T1000 (cell line): ENCODE results near the gene GRHL1.

Source experiments
- DNase-seq: peaks from one replicate; lab custom pipeline; 2025; ENCODE audit warnings: mixed read lengths; lab: John Stamatoyannopoulos, UW

GRHL1 gene

GRCh38 chr2:10042301-10043161 is 91.0 kb downstream of the GRHL1 start:
- no peak for DNase-seq

GRCh38 chr2:10043256-10043905 is 91.9 kb downstream of the GRHL1 start, which contains the start of gene KLF11:
KLF11 (plus strand) TSS chr2:10043550; CDS start chr2:10043717, 167 bp downstream.
- DNase-seq, result peak; percentile 81

GRCh38 chr2:10043906-10044601 is 92.6 kb downstream of the GRHL1 start:
- DNase-seq, result peak; percentile 97

GRCh38 chr2:10045561-10046355 is 94.3 kb downstream of the GRHL1 start:
- no peak for DNase-seq

GRCh38 chr2:10046931-10047330 is 95.4 kb downstream of the GRHL1 start:
- no peak for DNase-seq

DNA sequence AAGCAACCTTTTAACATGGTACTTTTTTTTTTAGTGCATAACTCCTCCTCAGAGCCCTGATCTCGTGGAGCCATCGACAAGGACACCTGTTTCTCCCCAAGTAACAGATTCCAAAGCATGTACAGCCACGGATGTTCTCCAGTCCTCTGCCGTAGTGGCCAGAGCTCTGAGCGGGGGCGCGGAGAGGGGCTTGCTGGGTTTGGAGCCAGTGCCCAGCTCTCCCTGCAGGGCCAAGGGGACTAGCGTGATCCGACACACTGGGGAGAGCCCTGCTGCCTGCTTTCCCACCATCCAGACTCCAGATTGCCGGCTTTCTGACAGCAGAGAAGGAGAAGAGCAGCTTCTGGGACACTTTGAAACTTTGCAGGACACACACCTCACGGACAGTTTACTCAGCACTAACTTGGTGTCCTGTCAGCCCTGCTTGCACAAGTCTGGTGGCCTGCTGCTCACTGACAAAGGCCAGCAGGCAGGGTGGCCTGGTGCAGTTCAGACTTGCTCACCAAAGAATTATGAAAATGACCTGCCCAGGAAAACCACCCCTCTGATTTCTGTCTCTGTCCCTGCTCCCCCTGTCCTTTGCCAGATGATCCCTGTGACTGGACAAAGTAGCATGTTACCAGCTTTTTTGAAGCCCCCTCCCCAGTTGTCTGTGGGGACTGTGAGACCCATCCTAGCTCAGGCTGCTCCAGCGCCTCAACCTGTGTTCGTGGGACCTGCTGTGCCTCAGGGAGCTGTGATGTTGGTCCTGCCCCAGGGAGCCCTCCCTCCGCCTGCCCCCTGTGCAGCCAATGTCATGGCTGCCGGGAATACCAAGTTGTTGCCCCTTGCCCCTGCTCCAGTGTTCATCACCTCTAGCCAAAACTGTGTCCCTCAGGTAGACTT is 96.4 kb downstream of the GRHL1 start:
- DNase-seq, result no peak

DNA sequence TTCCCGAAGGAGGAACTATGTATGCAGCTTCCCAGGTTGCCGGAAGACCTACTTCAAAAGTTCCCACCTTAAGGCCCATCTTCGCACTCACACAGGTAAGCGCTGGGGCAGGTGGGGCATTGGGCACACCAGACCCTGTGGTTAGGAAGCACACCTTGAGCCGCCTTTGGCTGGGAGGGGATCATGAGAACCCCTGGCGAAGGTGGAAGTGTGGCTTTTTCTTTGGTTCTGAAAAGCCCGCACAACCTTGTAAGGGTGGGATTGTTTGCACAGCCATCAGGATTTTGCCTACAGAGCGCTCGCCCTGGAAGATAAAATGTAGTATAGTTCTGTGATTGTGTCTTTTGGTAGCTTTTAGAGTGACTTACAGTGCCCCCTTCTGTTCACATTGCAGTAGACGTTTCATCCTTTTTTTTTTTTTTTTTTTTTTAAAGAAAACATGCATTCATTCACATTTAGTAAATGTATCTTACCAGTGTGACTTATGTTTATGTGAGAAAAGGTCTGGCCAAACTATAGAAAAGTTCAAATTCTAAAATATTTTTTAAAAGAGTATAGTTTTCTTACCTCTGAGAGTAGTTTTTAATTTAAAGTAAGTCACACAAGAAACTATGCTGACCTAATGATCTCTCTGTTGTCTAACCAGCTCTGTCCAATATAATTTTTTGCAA is 97.1 kb downstream of the GRHL1 start:
- no peak for DNase-seq
